HG03139 (cell line): Measurements from ENCODE around the gene EMC10.
"Not testable (repeated sequence)": the region's sequence is repeated elsewhere in the genome, so short reads cannot be mapped to it uniquely, and the experiment has no call there.

Experiments
- ATAC-seq: cut with Tn5 transposase; IDR thresholded peaks from one replicate; pipeline ENCODE4 v1.9.1; 2021; ENCODE audit not compliant: unreplicated experiment

Gene EMC10

GRCh38 chr19:50476224-50476906 lies at the start of gene EMC10, which contains the start of gene GARIN5A:
EMC10 (plus strand) TSS chr19:50476507; CDS start chr19:50476545, 38 bp downstream.
GARIN5A (minus strand) TSS chr19:50476848; CDS start chr19:50476388, 460 bp downstream.
- ATAC-seq, result peak; percentile 72

GRCh38 chr19:50427318-50427925 lies 48.9 kb upstream of the EMC10 start:
- no peak for ATAC-seq

- no peak for ATAC-seq
Observed at GRCh38 chr19:50427997-50428425, 48.3 kb upstream of the EMC10 start.

GRCh38 chr19:50428772-50429463 lies 47.4 kb upstream of the EMC10 start:
- no peak for ATAC-seq

GRCh38 chr19:50430888-50431342 lies 45.4 kb upstream of the EMC10 start:
- ATAC-seq, result no peak

GRCh38 chr19:50431343-50432220 lies 44.7 kb upstream of the EMC10 start:
- peak; percentile 58 for ATAC-seq

- ATAC-seq, result peak; percentile 15
Observed at GRCh38 chr19:50432221-50433028, 43.9 kb upstream of the EMC10 start, which contains the start of gene MYBPC2. MYBPC2 (plus strand) TSS chr19:50432892; CDS start chr19:50432954, 62 bp downstream.

GRCh38 chr19:50433201-50434180 lies 42.8 kb upstream of the EMC10 start:
- ATAC-seq, result no peak

- no peak for ATAC-seq
Observed at GRCh38 chr19:50434525-50434924, 41.8 kb upstream of the EMC10 start.

GRCh38 chr19:50435221-50435620 lies 41.1 kb upstream of the EMC10 start:
- ATAC-seq, result no peak

GRCh38 chr19:50435627-50436026 lies 40.7 kb upstream of the EMC10 start:
- ATAC-seq, result no peak

- ATAC-seq, result no peak
Observed at GRCh38 chr19:50437862-50438449, 38.4 kb upstream of the EMC10 start.

GRCh38 chr19:50439130-50439529 lies 37.2 kb upstream of the EMC10 start:
- ATAC-seq, result not testable (repeated sequence)

- ATAC-seq, result no peak
Observed at GRCh38 chr19:50444059-50444458, 32.2 kb upstream of the EMC10 start.

GRCh38 chr19:50447053-50447452 lies 29.3 kb upstream of the EMC10 start:
- no peak for ATAC-seq

GRCh38 chr19:50447750-50448149 lies 28.6 kb upstream of the EMC10 start:
- no peak for ATAC-seq

- ATAC-seq, result no peak
Observed at GRCh38 chr19:50449236-50449899, 26.9 kb upstream of the EMC10 start.
